Smooth muscle cell (in vitro differentiated cells): ENCODE results near the gene PLCB1. TPM values are rescaled to one million over a fixed set of nuclear protein-coding genes. Genes with fewer than 3 reads are reported as not detected.

Experiments used
- DNase-seq: peaks from one replicate; lab custom pipeline; 2025; ENCODE audit not compliant: unreplicated experiment; lab: John Stamatoyannopoulos, UW
- H2AFZ ChIP-seq: fragments of 200-600 bp; sonication (generic); 2 replicates; pipeline ENCODE4 v1.6.0; 2016; ENCODE audit warnings: antibody characterized with exemption, low read depth, mild to moderate bottlenecking
- H3F3A ChIP-seq: fragments of 200-600 bp; sonication (generic); 2 replicates; pipeline ENCODE4 v1.6.0; 2017; ENCODE audit warnings: antibody characterized with exemption, low read depth
- H3K27ac ChIP-seq: fragments of 200-600 bp; sonication (generic); 2 replicates; pipeline ENCODE4 v1.5.1; 2016; ENCODE audit warnings: low read depth, mild to moderate bottlenecking
- H3K27me3 ChIP-seq: fragments of 200-600 bp; sonication (generic); 2 replicates; pipeline ENCODE4 v1.6.1; 2016; ENCODE audit warnings: low read depth, mild to moderate bottlenecking
- H3K36me3 ChIP-seq: fragments of 200-600 bp; sonication (generic); 2 replicates; pipeline ENCODE4 v1.5.1; 2016; ENCODE audit warnings: low read depth
- H3K4me1 ChIP-seq: fragments of 200-600 bp; sonication (generic); 2 replicates; pipeline ENCODE4 v1.5.1; 2016; ENCODE audit warnings: low read depth
- H3K4me2 ChIP-seq: fragments of 200-600 bp; sonication (generic); 2 replicates; pipeline ENCODE4 v1.6.0; 2016; ENCODE audit warnings: mild to moderate bottlenecking
- H3K4me3 ChIP-seq: fragments of 200-600 bp; sonication (generic); 2 replicates; pipeline ENCODE4 v1.5.1; 2016; ENCODE audit warnings: mild to moderate bottlenecking
- H3K79me2 ChIP-seq: fragments of 200-600 bp; sonication (generic); 2 replicates; pipeline ENCODE4 v1.6.0; 2016; ENCODE audit warnings: low read depth, mild to moderate bottlenecking
- H3K9ac ChIP-seq: fragments of 200-600 bp; sonication (generic); 2 replicates; pipeline ENCODE4 v1.6.0; 2016; ENCODE audit warnings: low read depth
- H3K9me3 ChIP-seq: fragments of 200-600 bp; sonication (generic); replicated peaks from 2 replicates; pipeline ENCODE4 v1.5.1; 2016; ENCODE audit warnings: low read depth
- H4K20me1 ChIP-seq: fragments of 200-600 bp; sonication (generic); 2 replicates; pipeline ENCODE4 v1.6.0; 2016; ENCODE audit warnings: low read depth
- WGBS: methylation state at CpG from one replicate; pipeline ENCODE4 v1.1.7; 2016; ENCODE audit warnings: low lambda C conversion rate; 5-methylcytosine and 5-hydroxymethylcytosine counted together
- polyA plus RNA-seq: library from polyadenylated mRNA; unstranded; fragments of >200 nt; fragmentation: Nextera tagmentation; extraction: Ambion mirVana; gene quantifications from 2 replicates; pipeline ENCODE4 v1.2.1, GENCODE V29; 2016
- total RNA-seq: library from RNA; depleted of rRNA; stranded (reverse); fragments of >200 nt; gene quantifications from 2 replicates; pipeline ENCODE4 v1.2.3, GENCODE V29; 2014
- TF ChIP-seq, protein P1 (sequence below): fragments of 200-600 bp; sonication (generic); IDR thresholded peaks from 2 replicates; pipeline ENCODE4 v1.5.1; 2017; ENCODE audit warnings: borderline replicate concordance, mild to moderate bottlenecking, antibody characterized with exemption; ENCODE audit not compliant: insufficient read depth, poor library complexity, severe bottlenecking

Gene PLCB1
- total and polyA plus RNA-seq, 2 experiments from 2014 or later, result 4.7 to 25.3 TPM

DNA sequence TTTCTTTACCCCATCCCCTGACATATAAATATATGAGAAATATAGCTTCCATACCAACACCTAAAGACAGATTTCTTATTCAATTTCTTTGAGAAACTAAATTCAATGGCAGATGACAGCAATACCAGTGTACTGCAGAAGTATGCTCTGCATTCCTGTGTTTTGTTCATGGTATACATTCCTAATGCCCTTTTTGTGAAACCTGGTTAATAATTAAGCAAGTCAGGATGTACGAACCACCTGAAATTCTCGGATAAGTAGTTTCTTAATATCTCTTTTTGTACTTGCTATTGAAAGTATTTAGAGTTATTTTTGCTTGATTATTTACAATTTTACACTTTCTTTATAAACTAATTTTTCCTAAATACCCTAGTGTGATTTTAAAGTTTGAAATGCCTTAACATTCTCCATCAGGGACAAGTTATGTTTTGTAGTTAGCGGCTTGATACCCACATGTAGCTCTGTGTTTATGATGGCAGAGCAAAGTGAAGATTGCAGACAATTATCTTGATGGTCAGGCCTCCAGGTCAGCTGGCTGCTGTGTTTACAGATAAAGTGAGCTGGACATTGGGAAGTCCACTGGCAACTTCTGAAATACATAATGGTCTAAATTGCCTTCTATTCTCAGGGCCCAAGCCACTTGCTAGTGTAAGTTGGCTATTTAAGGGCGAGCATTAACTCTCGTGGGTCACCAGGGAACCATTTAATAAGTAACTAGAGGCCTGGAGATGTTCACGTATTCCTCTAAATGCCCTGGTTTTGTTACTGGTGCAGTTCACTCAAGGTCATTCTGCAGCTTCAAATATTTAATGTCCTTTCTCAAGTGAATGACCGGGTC, 58.2 kb downstream of the PLCB1 start:
- H3K79me2 ChIP-seq, result no peaks in the 10 kb centered on the region
- no peak for DNase-seq
- H3K36me3 ChIP-seq, result no peaks in the 10 kb centered on the region
- 92% methylated on average over 7 of the region's 7 CpGs for WGBS
- no peaks in the 10 kb centered on the region for H3K4me1 ChIP-seq
- H3F3A ChIP-seq, result no peaks in the 10 kb centered on the region
- H4K20me1 ChIP-seq, result no peaks in the 10 kb centered on the region
- no peak overlapping the region for H3K27ac ChIP-seq
- no peak overlapping the region for H3K4me3 ChIP-seq
- no peak overlapping the region for H3K9ac ChIP-seq
- no peaks in the 10 kb centered on the region for H3K27me3 ChIP-seq
- TF ChIP-seq, protein P1, sequence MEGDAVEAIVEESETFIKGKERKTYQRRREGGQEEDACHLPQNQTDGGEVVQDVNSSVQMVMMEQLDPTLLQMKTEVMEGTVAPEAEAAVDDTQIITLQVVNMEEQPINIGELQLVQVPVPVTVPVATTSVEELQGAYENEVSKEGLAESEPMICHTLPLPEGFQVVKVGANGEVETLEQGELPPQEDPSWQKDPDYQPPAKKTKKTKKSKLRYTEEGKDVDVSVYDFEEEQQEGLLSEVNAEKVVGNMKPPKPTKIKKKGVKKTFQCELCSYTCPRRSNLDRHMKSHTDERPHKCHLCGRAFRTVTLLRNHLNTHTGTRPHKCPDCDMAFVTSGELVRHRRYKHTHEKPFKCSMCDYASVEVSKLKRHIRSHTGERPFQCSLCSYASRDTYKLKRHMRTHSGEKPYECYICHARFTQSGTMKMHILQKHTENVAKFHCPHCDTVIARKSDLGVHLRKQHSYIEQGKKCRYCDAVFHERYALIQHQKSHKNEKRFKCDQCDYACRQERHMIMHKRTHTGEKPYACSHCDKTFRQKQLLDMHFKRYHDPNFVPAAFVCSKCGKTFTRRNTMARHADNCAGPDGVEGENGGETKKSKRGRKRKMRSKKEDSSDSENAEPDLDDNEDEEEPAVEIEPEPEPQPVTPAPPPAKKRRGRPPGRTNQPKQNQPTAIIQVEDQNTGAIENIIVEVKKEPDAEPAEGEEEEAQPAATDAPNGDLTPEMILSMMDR, result no peak
- H3K9me3 ChIP-seq, result peaks cover 3% of the 10 kb centered on the region
- H3K4me2 ChIP-seq, result no peak overlapping the region
- H2AFZ ChIP-seq, result no peak overlapping the region

- Histone ChIP-seq H3K4me2 (no peak overlapping the region), H3K36me3 (no peaks in the 10 kb centered on the region), H3K4me3 (no peak overlapping the region), H3F3A (no peaks in the 10 kb centered on the region), H3K4me1 (no peaks in the 10 kb centered on the region), H3K27ac (no peak overlapping the region), H3K27me3 (no peaks in the 10 kb centered on the region), H3K79me2 (no peaks in the 10 kb centered on the region), H4K20me1 (no peaks in the 10 kb centered on the region), H3K9me3 (peaks cover 3% of the 10 kb centered on the region), H2AFZ (no peak overlapping the region), H3K9ac (no peak overlapping the region)
- TF ChIP-seq, protein P1, result no peak
- no peak for DNase-seq
These were observed 62.7 kb downstream of the PLCB1 start for GRCh38 chr20:8194721-8195120.

GRCh38 chr20:8196096-8196495, 64.0 kb downstream of the PLCB1 start:
- no peak overlapping the region for H3K27ac ChIP-seq
- no peak overlapping the region for H3K4me2 ChIP-seq
- no peaks in the 10 kb centered on the region for H3K4me1 ChIP-seq
- TF ChIP-seq, protein P1, result no peak
- no peak for DNase-seq
- WGBS, result 90% methylated on average over 1 of the region's 1 CpG
- H2AFZ ChIP-seq, result no peak overlapping the region
- no peaks in the 10 kb centered on the region for H3K27me3 ChIP-seq
- no peak overlapping the region for H3K9ac ChIP-seq
- H3K79me2 ChIP-seq, result no peaks in the 10 kb centered on the region
- H3K36me3 ChIP-seq, result no peaks in the 10 kb centered on the region
- peaks cover 3% of the 10 kb centered on the region for H3K9me3 ChIP-seq
- H4K20me1 ChIP-seq, result no peaks in the 10 kb centered on the region
- no peaks in the 10 kb centered on the region for H3F3A ChIP-seq
- no peak overlapping the region for H3K4me3 ChIP-seq

DNA sequence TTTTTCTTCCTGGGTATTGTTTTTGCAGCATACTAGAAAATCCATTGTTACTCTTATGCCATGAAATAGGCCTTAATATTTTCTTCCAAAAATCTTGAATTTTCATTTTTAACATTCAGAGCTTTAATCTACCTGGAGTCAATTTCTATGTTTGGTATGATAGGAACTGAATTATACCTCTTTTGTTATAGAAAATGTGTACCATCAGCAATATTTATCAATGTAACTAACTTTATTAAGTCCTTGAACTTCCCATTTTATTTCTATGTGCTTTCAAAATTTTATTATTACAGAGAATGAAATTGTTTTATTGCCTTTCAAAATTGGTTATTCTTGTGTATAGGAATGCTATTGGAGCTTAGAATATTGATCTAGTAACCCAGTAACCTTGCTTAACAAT, 68.2 kb downstream of the PLCB1 start:
- Histone ChIP-seq H4K20me1 (no peaks in the 10 kb centered on the region), H3K79me2 (no peaks in the 10 kb centered on the region), H3F3A (no peaks in the 10 kb centered on the region), H3K9ac (no peak overlapping the region), H3K9me3 (no peaks in the 10 kb centered on the region), H3K4me1 (no peaks in the 10 kb centered on the region), H3K27me3 (no peaks in the 10 kb centered on the region), H3K4me3 (no peak overlapping the region), H3K4me2 (no peak overlapping the region), H3K27ac (no peak overlapping the region), H3K36me3 (no peaks in the 10 kb centered on the region), H2AFZ (no peak overlapping the region)
- TF ChIP-seq, protein P1, result no peak
- no peak for DNase-seq
